ENCODE results near the gene CDKN2B. TPM values are rescaled to one million over a fixed set of nuclear protein-coding genes. Genes with fewer than 3 reads are reported as not detected.

CDKN2B gene
- 8.9 and 21.8 TPM in 2 replicates for total RNA-seq

GRCh38 chr9:22008717-22009505 is at the start of gene CDKN2B:
Gene CDKN2B, minus strand, starts transcription at chr9:22009305. Its CDS starts 352 bp downstream, at chr9:22008953.

GRCh38 chr9:21994556-21995005 is 14.5 kb downstream of the CDKN2B start, which contains the start of gene CDKN2B-AS1:
Gene CDKN2B-AS1, plus strand, starts transcription at chr9:21994791.

GRCh38 chr9:21993893-21994555 is 15.1 kb downstream of the CDKN2B start, which contains the start of gene CDKN2A:
Gene CDKN2A, minus strand, starts transcription at chr9:21994392.

Other genes starting within 250 kb of the CDKN2B start
- 11.2 and 20.9 TPM in 2 replicates for gene MTAP, start 206.7 kb downstream of the CDKN2B start, total RNA-seq
- 7.7 and 41.4 TPM in 2 replicates for gene CDKN2A, start 14.9 kb downstream of the CDKN2B start, total RNA-seq
- 0.26 TPM in 1 of 2 replicates, not detected in the other for gene CDKN2B-AS1, start 14.5 kb downstream of the CDKN2B start, total RNA-seq

Measured in pericardium fibroblast (primary cell).